Fibroblast of lung (primary cell): Measurements from ENCODE around the gene KCNJ14.

Experiments
- CTCF ChIP-seq, 2 donors: IDR thresholded peaks in 1 of 2; conservative IDR thresholded peaks in 1 of 2; 1 replicate in 1 of 2; 2 replicates in 1 of 2; pipeline ENCODE4 v1.5.1; 2011 to 2012; ENCODE audit warnings: low read length in 2 of 2, control low read depth in 1 of 2, inconsistent platforms in 1 of 2, low read depth in 1 of 2, mild to moderate bottlenecking in 1 of 2
- EZH2 ChIP-seq: IDR thresholded peaks from 2 replicates; pipeline ENCODE4 v1.5.1; 2012; ENCODE audit warnings: low read length, control low read depth, mild to moderate bottlenecking; ENCODE audit errors: missing control alignments

- TF ChIP-seq CTCF (conservative IDR thresholded peaks at IDR 0.05 in 1 of 2, IDR thresholded peaks at IDR 0.05 in 1 of 2; ENCODE audit: low read depth in 1 of 2, low read length in 2 of 2) = no peak
- TF ChIP-seq EZH2 = no peak
Observed at GRCh38 chr19:48471836-48472235, 16.5 kb downstream of the KCNJ14 start.
